ENCODE results near the gene GAST.
"Not testable (repeated sequence)": the region's sequence is repeated elsewhere in the genome, so short reads cannot be mapped to it uniquely, and the experiment has no call there.

GAST gene

DNA sequence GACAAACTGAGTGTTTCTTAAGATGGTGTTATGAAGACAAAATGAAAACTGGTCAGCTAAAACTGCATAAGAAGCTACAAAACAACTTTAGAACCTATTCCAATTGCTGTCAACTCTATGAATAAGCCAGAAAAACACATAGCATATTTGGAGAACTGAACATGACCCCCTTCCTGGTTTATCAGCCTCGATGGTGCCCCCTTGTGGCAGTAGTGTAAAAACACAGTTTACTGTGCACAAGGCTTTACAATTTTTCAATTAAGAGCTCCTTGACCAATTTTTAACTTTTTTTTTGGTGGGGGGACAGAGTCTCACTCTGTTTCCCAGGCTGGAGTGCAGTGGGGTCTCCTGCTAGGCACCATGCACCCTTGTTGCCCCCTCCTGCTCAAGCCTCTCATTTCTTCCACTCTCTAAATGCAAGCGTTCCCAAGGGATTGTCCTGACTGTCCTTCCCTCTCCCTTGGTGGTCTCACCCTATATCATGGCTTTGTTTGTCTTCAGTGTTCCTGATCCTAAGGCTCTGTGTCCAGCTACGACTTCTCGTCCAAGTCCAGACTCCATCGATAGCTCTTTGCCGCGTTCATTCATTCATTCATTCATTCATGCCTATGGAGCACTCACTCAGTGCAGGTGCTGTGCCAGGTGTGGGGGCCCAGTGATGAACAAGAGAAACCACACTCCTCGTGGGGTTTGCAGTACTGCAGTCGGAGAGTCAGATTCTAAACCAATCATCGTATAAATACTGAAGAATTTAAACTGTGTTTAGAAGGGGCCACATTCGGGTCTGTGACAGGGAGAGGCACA, 16.0 kb upstream of the GAST start:
- no peaks in the 10 kb centered on the region for H3K4me1 ChIP-seq (ENCODE audit: control insufficient read depth in 2 of 2, insufficient read depth in 1 of 2, low read depth in 1 of 2, low read length in 2 of 2)
- H3K9ac ChIP-seq (ENCODE audit: low read depth, low read length, poor library complexity), result no peak overlapping the region
- H3K4me2 ChIP-seq (ENCODE audit: insufficient read depth, low read length, poor library complexity, severe bottlenecking), result no peak overlapping the region
- no peak overlapping the region for H2AFZ ChIP-seq (ENCODE audit: low read length)
- no peaks in the 10 kb centered on the region for H3K27me3 ChIP-seq (ENCODE audit: control insufficient read depth in 3 of 3, insufficient read depth in 3 of 3, low read depth in 1 of 3, low read length in 3 of 3)
- H3K79me1 ChIP-seq (ENCODE audit: low read depth, low read length), result no peaks in the 10 kb centered on the region
- no peak overlapping the region for H4K8ac ChIP-seq (ENCODE audit: low read depth, low read length)
- no peak overlapping the region for H2BK120ac ChIP-seq (ENCODE audit: low read depth, low read length)
- H3K36me3 ChIP-seq (replicated peaks in 1 of 2; ENCODE audit: control insufficient read depth in 2 of 2, insufficient read depth in 2 of 2, low read length in 2 of 2), result peaks cover 22 to 39% of the 10 kb centered on the region in 2 donors
- H3K4me3 ChIP-seq (ENCODE audit: low read length in 2 of 2), result no peak overlapping the region
- no peak overlapping the region for H3K14ac ChIP-seq (ENCODE audit: low read length)
- no peak overlapping the region for H3K4ac ChIP-seq (ENCODE audit: low read length)
- H4K91ac ChIP-seq (ENCODE audit: low read depth, low read length, poor library complexity), result no peak overlapping the region
- H3K27ac ChIP-seq (replicated peaks; ENCODE audit: low read length), result no peak overlapping the region
- WGBS, 2 donors (ENCODE audit: extremely low coverage in 2 of 2, insufficient read length in 2 of 2, insufficient replicate concordance in 1 of 2), result no CpG with 5 or more reads among the region's 11 CpGs
- no peak overlapping the region for H3K23ac ChIP-seq (ENCODE audit: low read depth, low read length, poor library complexity)
- no peak overlapping the region for H2BK5ac ChIP-seq (ENCODE audit: low read length)
- no peak overlapping the region for H2BK15ac ChIP-seq (ENCODE audit: low read length)
- no peak overlapping the region for H3K18ac ChIP-seq (ENCODE audit: low read length)
- no peaks in the 10 kb centered on the region for H3K9me3 ChIP-seq (replicated peaks in 1 of 2; ENCODE audit: control insufficient read depth in 2 of 2, insufficient read depth in 1 of 2, low read depth in 1 of 2, low read length in 2 of 2)
- DNase-seq (ENCODE audit: low spot score), result peak; percentile 70
- H2AK5ac ChIP-seq (ENCODE audit: low read depth, low read length), result no peak overlapping the region
- H2BK12ac ChIP-seq (ENCODE audit: low read length), result no peak overlapping the region

DNA sequence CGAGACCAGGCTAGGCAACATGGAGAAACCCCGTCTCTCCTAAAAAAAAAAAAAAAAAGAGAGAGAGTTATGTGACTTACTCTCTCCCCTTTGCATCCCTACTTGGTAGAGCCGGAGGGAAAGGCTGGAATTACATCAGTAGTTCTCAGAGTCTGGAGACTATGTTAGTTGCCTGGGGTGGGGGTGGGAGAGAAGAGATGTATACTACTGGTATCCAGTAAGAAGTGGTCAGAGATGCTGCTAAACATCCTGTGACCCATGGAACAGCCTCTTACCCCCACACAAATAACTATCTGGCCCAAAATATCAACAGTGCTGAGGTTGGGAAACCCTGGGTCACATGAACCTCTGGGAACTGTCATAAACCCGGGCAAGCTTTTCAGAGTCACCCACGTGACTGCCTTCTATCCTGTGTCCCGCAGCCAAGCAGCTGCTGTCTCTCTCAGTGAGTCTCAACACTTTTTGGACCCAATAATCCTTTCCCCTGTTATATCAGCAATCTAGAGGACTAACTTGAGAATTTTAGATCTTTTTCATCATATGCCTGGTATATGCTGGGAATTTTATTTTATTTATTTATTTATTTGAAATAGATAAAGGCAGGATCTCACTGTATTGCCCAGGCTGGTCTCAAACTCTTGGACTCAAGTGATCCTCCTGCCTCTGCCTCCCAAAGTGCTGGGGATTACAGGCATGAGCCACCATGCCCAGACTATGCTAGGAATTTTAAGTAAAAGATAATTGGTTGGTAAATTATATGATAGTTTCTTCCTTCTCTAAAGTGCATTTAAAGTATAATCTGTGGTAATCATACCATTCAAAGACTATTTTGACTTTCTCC, 14.8 kb upstream of the GAST start:
- H3K36me3 ChIP-seq (replicated peaks in 1 of 2; ENCODE audit: control insufficient read depth in 2 of 2, insufficient read depth in 2 of 2, low read length in 2 of 2), result peaks cover 13 to 27% of the 10 kb centered on the region in 2 donors
- H4K91ac ChIP-seq (ENCODE audit: low read depth, low read length, poor library complexity), result no peak overlapping the region
- no peak overlapping the region for H3K4me2 ChIP-seq (ENCODE audit: insufficient read depth, low read length, poor library complexity, severe bottlenecking)
- no peaks in the 10 kb centered on the region for H3K4me1 ChIP-seq (ENCODE audit: control insufficient read depth in 2 of 2, insufficient read depth in 1 of 2, low read depth in 1 of 2, low read length in 2 of 2)
- no peaks in the 10 kb centered on the region for H3K9me3 ChIP-seq (replicated peaks in 1 of 2; ENCODE audit: control insufficient read depth in 2 of 2, insufficient read depth in 1 of 2, low read depth in 1 of 2, low read length in 2 of 2)
- H3K79me1 ChIP-seq (ENCODE audit: low read depth, low read length), result no peaks in the 10 kb centered on the region
- no peak overlapping the region for H2BK15ac ChIP-seq (ENCODE audit: low read length)
- no peak overlapping the region for H2BK120ac ChIP-seq (ENCODE audit: low read depth, low read length)
- no peak overlapping the region for H2BK5ac ChIP-seq (ENCODE audit: low read length)
- no peak overlapping the region for H3K4me3 ChIP-seq (ENCODE audit: low read length in 2 of 2)
- no peak overlapping the region for H4K8ac ChIP-seq (ENCODE audit: low read depth, low read length)
- no peak overlapping the region for H3K23ac ChIP-seq (ENCODE audit: low read depth, low read length, poor library complexity)
- no peak overlapping the region for H3K14ac ChIP-seq (ENCODE audit: low read length)
- WGBS, 2 donors (ENCODE audit: extremely low coverage in 2 of 2, insufficient read length in 2 of 2, insufficient replicate concordance in 1 of 2), result no CpG with 5 or more reads among the region's 6 CpGs
- no peak overlapping the region for H3K4ac ChIP-seq (ENCODE audit: low read length)
- H3K27ac ChIP-seq (replicated peaks; ENCODE audit: low read length), result no peak overlapping the region
- no peaks in the 10 kb centered on the region for H3K27me3 ChIP-seq (ENCODE audit: control insufficient read depth in 3 of 3, insufficient read depth in 3 of 3, low read depth in 1 of 3, low read length in 3 of 3)
- no peak overlapping the region for H2AK5ac ChIP-seq (ENCODE audit: low read depth, low read length)
- DNase-seq (ENCODE audit: low spot score), result no peak
- H3K18ac ChIP-seq (ENCODE audit: low read length), result no peak overlapping the region
- H2AFZ ChIP-seq (ENCODE audit: low read length), result no peak overlapping the region
- H2BK12ac ChIP-seq (ENCODE audit: low read length), result no peak overlapping the region
- no peak overlapping the region for H3K9ac ChIP-seq (ENCODE audit: low read depth, low read length, poor library complexity)

DNA sequence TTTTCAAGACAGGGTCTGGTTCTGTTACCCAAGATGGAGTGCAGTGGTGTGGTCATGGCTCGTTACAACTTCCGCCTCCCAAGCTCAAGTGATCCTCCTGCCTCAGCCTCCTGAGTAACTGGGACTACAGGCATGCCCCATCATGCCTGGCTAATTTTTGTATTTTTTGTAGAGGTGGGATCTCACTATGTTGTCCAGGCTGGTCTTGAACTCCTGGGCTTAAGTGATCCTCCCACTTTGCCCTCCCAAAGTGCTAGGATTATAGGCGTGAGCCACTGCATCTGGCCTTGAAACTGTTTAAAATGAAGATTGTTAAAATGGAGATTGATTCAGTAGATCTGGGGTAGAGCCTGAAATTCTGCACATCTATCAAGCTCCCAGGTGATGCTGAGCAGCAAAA, 11.3 kb upstream of the GAST start:
- H2BK120ac ChIP-seq (ENCODE audit: low read depth, low read length); H2AK5ac ChIP-seq (ENCODE audit: low read depth, low read length); H2BK12ac ChIP-seq (ENCODE audit: low read length); H2BK15ac ChIP-seq (ENCODE audit: low read length); H3K79me1 ChIP-seq (ENCODE audit: low read depth, low read length); H2AFZ ChIP-seq (ENCODE audit: low read length); H3K4me3 ChIP-seq (ENCODE audit: low read length in 2 of 2); H3K27ac ChIP-seq (replicated peaks; ENCODE audit: low read length); H3K27me3 ChIP-seq (ENCODE audit: control insufficient read depth in 3 of 3, insufficient read depth in 3 of 3, low read depth in 1 of 3, low read length in 3 of 3); H3K4me2 ChIP-seq (ENCODE audit: insufficient read depth, low read length, poor library complexity, severe bottlenecking); H3K14ac ChIP-seq (ENCODE audit: low read length); H3K9ac ChIP-seq (ENCODE audit: low read depth, low read length, poor library complexity); DNase-seq (ENCODE audit: low spot score); H4K8ac ChIP-seq (ENCODE audit: low read depth, low read length); H3K36me3 ChIP-seq (replicated peaks in 1 of 2; ENCODE audit: control insufficient read depth in 2 of 2, insufficient read depth in 2 of 2, low read length in 2 of 2); H3K9me3 ChIP-seq (replicated peaks in 1 of 2; ENCODE audit: control insufficient read depth in 2 of 2, insufficient read depth in 1 of 2, low read depth in 1 of 2, low read length in 2 of 2); H4K91ac ChIP-seq (ENCODE audit: low read depth, low read length, poor library complexity); H2BK5ac ChIP-seq (ENCODE audit: low read length); H3K23ac ChIP-seq (ENCODE audit: low read depth, low read length, poor library complexity); H3K18ac ChIP-seq (ENCODE audit: low read length); H3K4ac ChIP-seq (ENCODE audit: low read length): not testable (repeated sequence)
- peaks cover 9 to 11% of the 10 kb centered on the region in 2 donors for H3K4me1 ChIP-seq (ENCODE audit: control insufficient read depth in 2 of 2, insufficient read depth in 1 of 2, low read depth in 1 of 2, low read length in 2 of 2)
- WGBS, 2 donors (ENCODE audit: extremely low coverage in 2 of 2, insufficient read length in 2 of 2, insufficient replicate concordance in 1 of 2), result no CpG with 5 or more reads among the region's 3 CpGs

DNA sequence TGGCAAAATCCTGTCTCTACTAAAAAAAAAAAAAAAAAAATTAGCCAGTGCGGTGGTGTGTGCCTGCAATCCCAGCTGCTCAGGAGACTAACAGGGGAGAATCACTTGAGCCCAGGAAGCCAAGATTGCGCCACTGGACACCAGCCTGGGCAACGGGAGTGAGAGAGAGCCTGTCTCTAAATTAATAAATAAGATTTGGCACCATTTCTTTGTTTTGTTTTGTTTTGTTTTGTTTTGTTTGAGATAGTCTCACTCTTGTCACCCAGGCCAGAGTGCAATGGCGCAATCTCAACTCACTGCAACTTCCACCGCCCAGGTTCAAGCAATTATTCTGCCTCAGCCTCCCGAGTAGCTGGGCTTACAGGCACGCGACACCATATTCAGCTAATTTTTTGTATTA, 9.4 kb upstream of the GAST start:
- Histone ChIP-seq H2BK12ac (ENCODE audit: low read length) (no peak overlapping the region), H3K79me1 (ENCODE audit: low read depth, low read length) (no peaks in the 10 kb centered on the region), H3K27me3 (ENCODE audit: control insufficient read depth in 3 of 3, insufficient read depth in 3 of 3, low read depth in 1 of 3, low read length in 3 of 3) (no peaks in the 10 kb centered on the region), H2BK5ac (ENCODE audit: low read length) (no peak overlapping the region), H3K9me3 (replicated peaks in 1 of 2; ENCODE audit: control insufficient read depth in 2 of 2, insufficient read depth in 1 of 2, low read depth in 1 of 2, low read length in 2 of 2) (no peaks in the 10 kb centered on the region), H3K36me3 (replicated peaks in 1 of 2; ENCODE audit: control insufficient read depth in 2 of 2, insufficient read depth in 2 of 2, low read length in 2 of 2) (no peaks in the 10 kb centered on the region), H2AK5ac (ENCODE audit: low read depth, low read length) (no peak overlapping the region), H3K14ac (ENCODE audit: low read length) (no peak overlapping the region), H2BK15ac (ENCODE audit: low read length) (no peak overlapping the region), H2BK120ac (ENCODE audit: low read depth, low read length) (no peak overlapping the region), H4K8ac (ENCODE audit: low read depth, low read length) (no peak overlapping the region), H3K4me3 (ENCODE audit: low read length in 2 of 2) (no peak overlapping the region), H4K91ac (ENCODE audit: low read depth, low read length, poor library complexity) (no peak overlapping the region), H2AFZ (ENCODE audit: low read length) (no peak overlapping the region), H3K23ac (ENCODE audit: low read depth, low read length, poor library complexity) (no peak overlapping the region), H3K4me1 (ENCODE audit: control insufficient read depth in 2 of 2, insufficient read depth in 1 of 2, low read depth in 1 of 2, low read length in 2 of 2) (peaks cover 9 to 18% of the 10 kb centered on the region in 2 donors), H3K18ac (ENCODE audit: low read length) (no peak overlapping the region), H3K9ac (ENCODE audit: low read depth, low read length, poor library complexity) (no peak overlapping the region), H3K4ac (ENCODE audit: low read length) (no peak overlapping the region), H3K27ac (replicated peaks; ENCODE audit: low read length) (no peak overlapping the region), H3K4me2 (ENCODE audit: insufficient read depth, low read length, poor library complexity, severe bottlenecking) (no peak overlapping the region)
- no peak for DNase-seq (ENCODE audit: low spot score)
- WGBS, 2 donors (ENCODE audit: extremely low coverage in 2 of 2, insufficient read length in 2 of 2, insufficient replicate concordance in 1 of 2), result no CpG with 5 or more reads among the region's 8 CpGs
